ENCODE data around the gene WDR31.

DNA sequence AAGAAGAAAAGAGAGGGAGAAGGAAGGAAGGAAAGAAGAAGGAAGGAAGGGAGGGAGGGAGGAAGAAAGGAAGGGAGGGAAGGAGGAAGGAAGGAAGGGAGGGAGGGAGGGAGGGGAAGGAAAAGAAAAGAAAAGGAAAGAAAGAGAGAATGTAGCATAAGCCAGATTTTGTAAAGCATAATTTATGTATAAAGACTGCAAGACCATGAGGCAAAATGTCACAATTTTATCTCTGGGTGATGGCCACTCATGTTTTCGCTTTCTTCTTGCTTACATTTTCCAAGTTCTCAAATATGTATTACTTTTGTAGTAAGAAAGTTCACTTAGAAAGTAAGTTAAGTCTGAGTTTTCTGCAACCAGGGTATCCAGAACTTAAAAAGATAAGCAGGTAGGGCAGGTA, 33.5 kb downstream of the WDR31 start:
- TF ChIP-seq, protein P1, sequence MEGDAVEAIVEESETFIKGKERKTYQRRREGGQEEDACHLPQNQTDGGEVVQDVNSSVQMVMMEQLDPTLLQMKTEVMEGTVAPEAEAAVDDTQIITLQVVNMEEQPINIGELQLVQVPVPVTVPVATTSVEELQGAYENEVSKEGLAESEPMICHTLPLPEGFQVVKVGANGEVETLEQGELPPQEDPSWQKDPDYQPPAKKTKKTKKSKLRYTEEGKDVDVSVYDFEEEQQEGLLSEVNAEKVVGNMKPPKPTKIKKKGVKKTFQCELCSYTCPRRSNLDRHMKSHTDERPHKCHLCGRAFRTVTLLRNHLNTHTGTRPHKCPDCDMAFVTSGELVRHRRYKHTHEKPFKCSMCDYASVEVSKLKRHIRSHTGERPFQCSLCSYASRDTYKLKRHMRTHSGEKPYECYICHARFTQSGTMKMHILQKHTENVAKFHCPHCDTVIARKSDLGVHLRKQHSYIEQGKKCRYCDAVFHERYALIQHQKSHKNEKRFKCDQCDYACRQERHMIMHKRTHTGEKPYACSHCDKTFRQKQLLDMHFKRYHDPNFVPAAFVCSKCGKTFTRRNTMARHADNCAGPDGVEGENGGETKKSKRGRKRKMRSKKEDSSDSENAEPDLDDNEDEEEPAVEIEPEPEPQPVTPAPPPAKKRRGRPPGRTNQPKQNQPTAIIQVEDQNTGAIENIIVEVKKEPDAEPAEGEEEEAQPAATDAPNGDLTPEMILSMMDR (IDR thresholded peaks at IDR 0.05): no peak
- no peak for TF ChIP-seq ZFX (IDR thresholded peaks at IDR 0.05; ENCODE audit: borderline replicate concordance)

Measured in 22Rv1 (cell line).